ENCODE data around the gene TTC34.

TTC34 gene

DNA sequence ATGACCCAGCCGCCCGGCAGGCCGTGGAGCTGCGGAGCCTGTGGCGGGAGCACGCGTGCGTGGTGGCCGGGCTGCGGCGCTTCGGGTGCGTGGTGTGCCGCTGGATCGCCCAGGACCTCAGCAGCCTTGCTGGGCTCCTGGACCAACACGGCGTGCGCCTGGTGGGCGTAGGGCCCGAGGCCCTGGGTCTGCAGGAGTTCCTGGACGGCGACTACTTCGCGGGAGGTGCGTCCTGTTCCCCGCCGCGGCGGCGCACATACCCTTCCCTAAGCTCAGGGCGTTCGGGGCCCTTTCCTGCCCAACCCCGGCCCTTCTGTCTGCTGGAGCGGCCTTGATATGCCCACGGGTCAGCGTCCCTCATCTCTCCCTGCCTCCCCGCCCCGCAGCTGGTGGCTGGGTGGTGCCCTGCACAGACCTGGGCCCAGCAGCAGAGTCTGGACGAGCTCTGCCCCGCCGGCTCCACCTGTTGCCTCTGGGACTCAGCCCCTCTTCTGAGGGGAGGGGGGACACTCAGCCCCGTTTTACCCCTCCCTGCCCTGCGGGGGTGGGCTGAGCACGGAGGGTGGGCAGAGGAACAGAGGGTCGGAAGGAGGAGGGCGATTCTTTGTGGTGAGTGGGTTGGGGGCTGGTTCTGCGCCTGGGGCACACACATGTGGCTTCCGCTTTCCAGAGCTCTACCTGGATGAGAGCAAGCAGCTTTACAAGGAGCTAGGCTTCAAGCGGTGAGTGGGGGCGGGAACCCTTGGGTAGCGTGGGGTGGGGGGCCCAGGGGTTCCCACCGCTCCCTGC is 214.2 kb downstream of the TTC34 start:
- DNase-seq: no peak

DNA sequence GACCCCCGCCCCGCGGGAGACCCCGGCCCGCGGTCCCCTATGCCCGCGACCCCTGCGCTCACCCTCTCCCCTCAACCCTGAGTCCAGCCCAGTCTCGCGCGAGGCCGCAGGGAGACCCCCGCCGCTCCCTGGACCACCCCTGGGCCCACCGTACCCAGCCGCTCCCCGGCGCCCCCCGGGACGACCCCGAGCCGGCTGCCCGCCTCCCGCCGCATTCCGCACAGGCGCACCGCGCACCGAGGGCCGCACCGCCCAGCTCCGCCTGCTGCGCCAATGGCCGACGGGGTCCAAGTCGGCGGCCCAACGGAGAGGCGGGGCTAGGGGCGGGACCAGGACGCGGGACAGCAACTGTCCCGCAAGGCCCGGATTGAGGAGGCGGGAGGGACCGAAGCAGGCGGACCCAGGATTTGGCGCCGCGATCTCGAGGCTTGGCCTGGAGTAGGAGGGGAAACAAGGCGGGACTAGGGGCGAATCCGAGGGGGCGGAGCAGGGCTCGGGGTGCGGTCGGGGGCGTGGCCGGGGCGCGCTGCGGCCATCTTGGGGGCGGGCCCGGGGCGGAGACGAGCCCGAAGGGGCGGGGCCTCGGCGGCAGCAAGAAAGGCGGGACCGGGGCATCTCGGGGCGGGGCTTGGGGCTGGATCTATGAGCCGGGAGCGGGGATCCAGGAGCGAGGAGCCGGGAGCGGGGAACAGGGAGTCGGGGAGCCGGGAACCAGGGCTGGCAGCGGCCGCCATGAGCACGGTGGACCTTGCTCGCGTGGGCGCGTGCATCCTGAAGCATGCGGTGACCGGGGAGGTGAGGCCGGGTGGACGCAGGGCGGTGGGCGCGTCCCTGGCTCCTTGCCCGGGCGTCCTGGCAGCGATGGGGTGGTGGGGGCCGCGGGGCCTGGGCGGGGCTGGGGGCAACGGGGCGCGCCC is 215.1 kb downstream of the TTC34 start, which contains the start of gene PRXL2B:
Gene PRXL2B, plus strand, starts transcription at position 624 of the 917 bp plus-strand sequence. Its CDS starts 109 bp downstream, at position 733.
- peak; percentile 92 for DNase-seq

All from activated CD4-positive, alpha-beta T cell treated with anti-CD3 and anti-CD28 coated beads for 1 hour (primary cell).